Measurements from ENCODE around the gene GOLGA3. TPM values are rescaled to one million over a fixed set of nuclear protein-coding genes. Genes with fewer than 3 reads are reported as not detected.

Gene GOLGA3
- total RNA-seq, 2 donors from 2014 or later, result 99.1 to 109 TPM

GRCh38 chr12:132746613-132747012, 82.1 kb downstream of the GOLGA3 start:
- H3K9me3 ChIP-seq, result no peaks in the 10 kb centered on the region
- H3K4me3 ChIP-seq, result no peak overlapping the region
- no peak overlapping the region for H3K27ac ChIP-seq
- WGBS, result 85% methylated on average over 3 of the region's 3 CpGs
- intact Hi-C loops (cut with DNase I), result no loop called here
- DNase-seq (ENCODE audit: low spot score), result no peak
- TF ChIP-seq CTCF (IDR thresholded peaks at IDR 0.05) (no peak), POLR2AphosphoS5 (IDR thresholded peaks at IDR 0.05) (no peak), POLR2A (IDR thresholded peaks at IDR 0.05) (no peak)
- no peaks in the 10 kb centered on the region for H3K27me3 ChIP-seq (replicated peaks; ENCODE audit: insufficient read depth)
- no peaks in the 10 kb centered on the region for H3K4me1 ChIP-seq (replicated peaks)
- H3K36me3 ChIP-seq, result peaks cover 22 to 30% of the 10 kb centered on the region in 2 donors

DNA sequence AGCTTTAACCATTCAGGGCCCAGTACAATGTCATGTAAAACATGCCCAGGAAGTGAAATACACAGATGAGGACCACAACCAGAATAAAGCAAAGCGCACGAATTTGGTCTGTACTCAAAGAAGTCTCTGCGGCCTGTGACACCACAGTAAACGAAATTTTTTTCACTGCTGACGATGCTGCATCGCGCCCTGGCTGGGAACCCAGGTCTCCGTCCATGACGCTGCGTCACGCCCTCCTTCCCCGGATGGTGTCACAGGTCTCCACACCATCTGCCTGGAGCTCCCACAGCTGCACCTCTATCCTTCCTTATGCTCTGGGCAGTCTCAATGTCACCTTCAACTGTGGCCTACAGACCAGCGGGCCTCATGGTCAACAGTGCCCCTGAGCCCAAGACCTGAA, 84.8 kb downstream of the GOLGA3 start:
- peaks cover 16 to 29% of the 10 kb centered on the region in 2 donors for H3K36me3 ChIP-seq
- WGBS, result 94% methylated on average over 13 of the region's 13 CpGs

GRCh38 chr12:132741620-132742019, 87.0 kb downstream of the GOLGA3 start:
- Histone ChIP-seq H3K27ac (no peak overlapping the region), H3K27me3 (replicated peaks; ENCODE audit: insufficient read depth) (no peaks in the 10 kb centered on the region), H3K4me3 (no peak overlapping the region), H3K9me3 (no peaks in the 10 kb centered on the region), H3K36me3 (peaks cover 1 to 20% of the 10 kb centered on the region in 2 donors), H3K4me1 (replicated peaks) (no peaks in the 10 kb centered on the region)
- TF ChIP-seq CTCF (IDR thresholded peaks at IDR 0.05) (no peak), POLR2A (IDR thresholded peaks at IDR 0.05) (no peak)
- DNase-seq (ENCODE audit: low spot score), result no peak
- intact Hi-C loops (cut with DNase I), result no loop called here
- 91% methylated on average over 8 of the region's 8 CpGs for WGBS

More for the DNA sequence above, 84.8 kb downstream of the GOLGA3 start:
- Histone ChIP-seq H3K27ac (no peak overlapping the region), H3K27me3 (replicated peaks; ENCODE audit: insufficient read depth) (no peaks in the 10 kb centered on the region), H3K4me1 (replicated peaks) (no peaks in the 10 kb centered on the region), H3K9me3 (no peaks in the 10 kb centered on the region), H3K4me3 (no peak overlapping the region)
- intact Hi-C loops (cut with DNase I), result no loop called here
- TF ChIP-seq CTCF (IDR thresholded peaks at IDR 0.05) (no peak), POLR2AphosphoS5 (IDR thresholded peaks at IDR 0.05) (no peak)
- no peak for DNase-seq (ENCODE audit: low spot score)

GRCh38 chr12:132740652-132741051, 88.0 kb downstream of the GOLGA3 start:
- Histone ChIP-seq H3K4me3 (no peak overlapping the region), H3K27me3 (replicated peaks; ENCODE audit: insufficient read depth) (no peaks in the 10 kb centered on the region), H3K4me1 (replicated peaks) (no peaks in the 10 kb centered on the region), H3K9me3 (no peaks in the 10 kb centered on the region), H3K27ac (no peak overlapping the region), H3K36me3 (peaks cover 0 to 25% of the 10 kb centered on the region in 2 donors)
- DNase-seq (ENCODE audit: low spot score), result no peak
- no peak for TF ChIP-seq POLR2AphosphoS5 (IDR thresholded peaks at IDR 0.05)
- no peak for TF ChIP-seq CTCF (IDR thresholded peaks at IDR 0.05)
- TF ChIP-seq POLR2A (IDR thresholded peaks at IDR 0.05), result no peak
- intact Hi-C loops (cut with DNase I), result no loop called here
- WGBS, result 85% methylated on average over 11 of the region's 11 CpGs

- Histone ChIP-seq H3K4me1 (replicated peaks) (no peaks in the 10 kb centered on the region), H3K27me3 (replicated peaks; ENCODE audit: insufficient read depth) (no peaks in the 10 kb centered on the region), H3K4me3 (no peak overlapping the region), H3K36me3 (peaks cover 0 to 27% of the 10 kb centered on the region in 2 donors), H3K9me3 (no peaks in the 10 kb centered on the region), H3K27ac (no peak overlapping the region)
- 83% methylated on average over 6 of the region's 6 CpGs for WGBS
- DNase-seq (ENCODE audit: low spot score), result no peak
- intact Hi-C loops (cut with DNase I), result no loop called here
- TF ChIP-seq POLR2A (IDR thresholded peaks at IDR 0.05) (no peak), CTCF (IDR thresholded peaks at IDR 0.05) (no peak), POLR2AphosphoS5 (IDR thresholded peaks at IDR 0.05) (no peak)
These were observed 88.4 kb downstream of the GOLGA3 start for GRCh38 chr12:132740313-132740646.
